ENCODE results near the gene MTPN.

Gene MTPN

GRCh38 chr7:135964791-135965190 lies 12.4 kb downstream of the MTPN start:
- no peaks in the 10 kb centered on the region for H3K36me3 ChIP-seq (ENCODE audit: control insufficient read depth, insufficient read depth, low read length)
- no peaks in the 10 kb centered on the region for H3K4me1 ChIP-seq (ENCODE audit: control insufficient read depth, insufficient read depth, low read length)
- no peaks in the 10 kb centered on the region for H3K27me3 ChIP-seq (ENCODE audit: control insufficient read depth, insufficient read depth, low read length)
- H3K9ac ChIP-seq (ENCODE audit: low read length): no peak overlapping the region
- H3K4me3 ChIP-seq (ENCODE audit: low read length): no peak overlapping the region
- no peaks in the 10 kb centered on the region for H3K9me3 ChIP-seq (ENCODE audit: control insufficient read depth, low read length)

GRCh38 chr7:135964274-135964673 lies 12.9 kb downstream of the MTPN start:
- H3K4me3 ChIP-seq (ENCODE audit: low read length): no peak overlapping the region
- H3K4me1 ChIP-seq (ENCODE audit: control insufficient read depth, insufficient read depth, low read length): no peaks in the 10 kb centered on the region
- H3K9me3 ChIP-seq (ENCODE audit: control insufficient read depth, low read length): no peaks in the 10 kb centered on the region
- no peaks in the 10 kb centered on the region for H3K27me3 ChIP-seq (ENCODE audit: control insufficient read depth, insufficient read depth, low read length)
- no peaks in the 10 kb centered on the region for H3K36me3 ChIP-seq (ENCODE audit: control insufficient read depth, insufficient read depth, low read length)
- no peak overlapping the region for H3K9ac ChIP-seq (ENCODE audit: low read length)

- Histone ChIP-seq H3K27me3 (ENCODE audit: control insufficient read depth, insufficient read depth, low read length) (no peaks in the 10 kb centered on the region), H3K4me1 (ENCODE audit: control insufficient read depth, insufficient read depth, low read length) (no peaks in the 10 kb centered on the region)
Measured at GRCh38 chr7:135962802-135963201, 14.4 kb downstream of the MTPN start.

GRCh38 chr7:135960709-135961451 lies 16.3 kb downstream of the MTPN start:
- H3K36me3 ChIP-seq (ENCODE audit: control insufficient read depth, insufficient read depth, low read length): no peaks in the 10 kb centered on the region
- H3K9ac ChIP-seq (ENCODE audit: low read length): no peak overlapping the region
- no peaks in the 10 kb centered on the region for H3K27me3 ChIP-seq (ENCODE audit: control insufficient read depth, insufficient read depth, low read length)
- H3K4me1 ChIP-seq (ENCODE audit: control insufficient read depth, insufficient read depth, low read length): no peaks in the 10 kb centered on the region
- H3K9me3 ChIP-seq (ENCODE audit: control insufficient read depth, low read length): no peaks in the 10 kb centered on the region
- no peak overlapping the region for H3K4me3 ChIP-seq (ENCODE audit: low read length)

More at GRCh38 chr7:135962802-135963201, 14.4 kb downstream of the MTPN start:
- Histone ChIP-seq H3K4me3 (ENCODE audit: low read length) (no peak overlapping the region), H3K36me3 (ENCODE audit: control insufficient read depth, insufficient read depth, low read length) (no peaks in the 10 kb centered on the region), H3K9ac (ENCODE audit: low read length) (no peak overlapping the region), H3K9me3 (ENCODE audit: control insufficient read depth, low read length) (no peaks in the 10 kb centered on the region)

- no peaks in the 10 kb centered on the region for H3K4me1 ChIP-seq (ENCODE audit: control insufficient read depth, insufficient read depth, low read length)
- no peaks in the 10 kb centered on the region for H3K9me3 ChIP-seq (ENCODE audit: control insufficient read depth, low read length)
- no peak overlapping the region for H3K4me3 ChIP-seq (ENCODE audit: low read length)
- H3K27me3 ChIP-seq (ENCODE audit: control insufficient read depth, insufficient read depth, low read length): no peaks in the 10 kb centered on the region
- no peak overlapping the region for H3K9ac ChIP-seq (ENCODE audit: low read length)
- H3K36me3 ChIP-seq (ENCODE audit: control insufficient read depth, insufficient read depth, low read length): no peaks in the 10 kb centered on the region
Measured at GRCh38 chr7:135959646-135960363, 17.4 kb downstream of the MTPN start.

GRCh38 chr7:135958173-135958572 lies 19.0 kb downstream of the MTPN start:
- Histone ChIP-seq H3K36me3 (ENCODE audit: control insufficient read depth, insufficient read depth, low read length) (no peaks in the 10 kb centered on the region), H3K4me3 (ENCODE audit: low read length) (no peak overlapping the region), H3K9me3 (ENCODE audit: control insufficient read depth, low read length) (no peaks in the 10 kb centered on the region), H3K4me1 (ENCODE audit: control insufficient read depth, insufficient read depth, low read length) (no peaks in the 10 kb centered on the region), H3K27me3 (ENCODE audit: control insufficient read depth, insufficient read depth, low read length) (no peaks in the 10 kb centered on the region), H3K9ac (ENCODE audit: low read length) (no peak overlapping the region)

GRCh38 chr7:135957627-135958026 lies 19.5 kb downstream of the MTPN start:
- Histone ChIP-seq H3K4me3 (ENCODE audit: low read length) (no peak overlapping the region), H3K27me3 (ENCODE audit: control insufficient read depth, insufficient read depth, low read length) (no peaks in the 10 kb centered on the region), H3K9ac (ENCODE audit: low read length) (no peak overlapping the region), H3K9me3 (ENCODE audit: control insufficient read depth, low read length) (no peaks in the 10 kb centered on the region), H3K36me3 (ENCODE audit: control insufficient read depth, insufficient read depth, low read length) (no peaks in the 10 kb centered on the region), H3K4me1 (ENCODE audit: control insufficient read depth, insufficient read depth, low read length) (no peaks in the 10 kb centered on the region)

DNA sequence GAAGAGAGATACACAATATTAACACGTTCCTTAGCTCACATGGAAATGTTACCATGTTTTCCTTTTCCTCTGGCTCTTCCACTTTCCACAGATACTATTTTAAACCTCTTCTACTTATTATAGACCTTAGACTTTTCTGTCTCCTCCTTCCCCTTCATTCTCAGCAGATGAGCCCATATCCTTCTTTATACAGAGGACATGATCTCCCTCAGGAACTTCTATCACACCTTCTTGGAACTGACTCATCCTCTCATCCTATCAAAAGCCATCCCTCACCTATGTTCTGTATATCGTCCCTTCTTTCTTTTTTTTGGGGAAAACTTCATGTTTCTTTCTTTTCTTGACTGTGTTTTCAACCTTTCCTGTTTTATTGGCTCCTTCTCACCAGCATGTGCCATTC lies 20.8 kb downstream of the MTPN start:
- no peaks in the 10 kb centered on the region for H3K4me1 ChIP-seq (ENCODE audit: control insufficient read depth, insufficient read depth, low read length)
- H3K9ac ChIP-seq (ENCODE audit: low read length): no peak overlapping the region
- H3K9me3 ChIP-seq (ENCODE audit: control insufficient read depth, low read length): no peaks in the 10 kb centered on the region
- H3K27me3 ChIP-seq (ENCODE audit: control insufficient read depth, insufficient read depth, low read length): no peaks in the 10 kb centered on the region
- no peaks in the 10 kb centered on the region for H3K36me3 ChIP-seq (ENCODE audit: control insufficient read depth, insufficient read depth, low read length)
- no peak overlapping the region for H3K4me3 ChIP-seq (ENCODE audit: low read length)

DNA sequence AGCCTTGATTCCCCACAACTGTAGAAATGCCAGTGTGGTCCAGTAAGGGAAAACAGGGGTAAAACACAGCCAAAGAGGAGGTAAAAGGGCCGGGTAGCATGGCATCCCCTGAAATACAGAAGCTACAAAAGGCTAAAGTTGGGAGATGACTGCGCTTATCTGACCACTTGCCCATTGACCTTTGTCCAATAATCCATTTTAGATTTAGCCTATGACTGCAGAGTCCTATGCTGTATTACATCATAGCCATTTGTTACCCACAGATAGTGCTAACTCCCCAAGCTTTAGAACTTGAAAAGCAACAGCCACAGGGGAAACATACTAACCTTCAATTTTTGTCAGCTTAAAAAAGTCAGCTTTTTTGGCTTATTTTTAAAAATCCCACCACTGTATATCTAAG lies 26.2 kb downstream of the MTPN start:
- H3K27me3 ChIP-seq (ENCODE audit: control insufficient read depth, insufficient read depth, low read length): no peaks in the 10 kb centered on the region
- H3K4me3 ChIP-seq (ENCODE audit: low read length): no peak overlapping the region
- no peaks in the 10 kb centered on the region for H3K4me1 ChIP-seq (ENCODE audit: control insufficient read depth, insufficient read depth, low read length)
- H3K9me3 ChIP-seq (ENCODE audit: control insufficient read depth, low read length): no peaks in the 10 kb centered on the region
- H3K36me3 ChIP-seq (ENCODE audit: control insufficient read depth, insufficient read depth, low read length): peaks cover 13% of the 10 kb centered on the region
- no peak overlapping the region for H3K9ac ChIP-seq (ENCODE audit: low read length)

DNA sequence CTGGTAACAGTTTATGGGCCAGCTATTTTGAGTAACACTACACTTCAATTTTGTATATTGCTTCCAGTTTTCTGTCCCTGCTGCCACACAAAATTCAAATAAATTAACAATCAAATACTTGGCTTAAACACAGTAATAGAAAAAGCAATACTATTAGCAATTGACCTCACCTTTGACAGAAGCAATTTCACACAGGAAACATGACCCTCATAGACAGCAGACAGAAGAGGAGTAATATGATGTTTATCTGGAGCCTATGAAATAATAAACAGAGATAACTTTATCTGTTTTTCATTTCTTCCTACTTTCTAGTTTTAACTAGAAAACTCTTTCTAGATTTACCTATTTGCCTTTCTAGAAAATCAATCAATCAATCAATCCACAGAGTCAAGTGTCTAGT lies 26.7 kb downstream of the MTPN start:
- no peaks in the 10 kb centered on the region for H3K4me1 ChIP-seq (ENCODE audit: control insufficient read depth, insufficient read depth, low read length)
- no peaks in the 10 kb centered on the region for H3K9me3 ChIP-seq (ENCODE audit: control insufficient read depth, low read length)
- peaks cover 13% of the 10 kb centered on the region for H3K36me3 ChIP-seq (ENCODE audit: control insufficient read depth, insufficient read depth, low read length)
- H3K4me3 ChIP-seq (ENCODE audit: low read length): no peak overlapping the region
- H3K27me3 ChIP-seq (ENCODE audit: control insufficient read depth, insufficient read depth, low read length): no peaks in the 10 kb centered on the region
- no peak overlapping the region for H3K9ac ChIP-seq (ENCODE audit: low read length)

- no peaks in the 10 kb centered on the region for H3K4me1 ChIP-seq (ENCODE audit: control insufficient read depth, insufficient read depth, low read length)
Measured at GRCh38 chr7:135946289-135947055, 30.7 kb downstream of the MTPN start.

GRCh38 chr7:135944753-135945152 lies 32.4 kb downstream of the MTPN start:
- Histone ChIP-seq H3K9ac (ENCODE audit: low read length) (no peak overlapping the region), H3K9me3 (ENCODE audit: control insufficient read depth, low read length) (no peaks in the 10 kb centered on the region), H3K4me3 (ENCODE audit: low read length) (no peak overlapping the region), H3K27me3 (ENCODE audit: control insufficient read depth, insufficient read depth, low read length) (no peaks in the 10 kb centered on the region), H3K4me1 (ENCODE audit: control insufficient read depth, insufficient read depth, low read length) (no peaks in the 10 kb centered on the region), H3K36me3 (ENCODE audit: control insufficient read depth, insufficient read depth, low read length) (peaks cover 8% of the 10 kb centered on the region)

More at GRCh38 chr7:135946289-135947055, 30.7 kb downstream of the MTPN start:
- Histone ChIP-seq H3K36me3 (ENCODE audit: control insufficient read depth, insufficient read depth, low read length) (peaks cover 13% of the 10 kb centered on the region), H3K9me3 (ENCODE audit: control insufficient read depth, low read length) (no peaks in the 10 kb centered on the region), H3K4me3 (ENCODE audit: low read length) (no peak overlapping the region), H3K9ac (ENCODE audit: low read length) (no peak overlapping the region), H3K27me3 (ENCODE audit: control insufficient read depth, insufficient read depth, low read length) (no peaks in the 10 kb centered on the region)
